ENCODE measurements around the gene ADD3.

Gene ADD3, protein sequence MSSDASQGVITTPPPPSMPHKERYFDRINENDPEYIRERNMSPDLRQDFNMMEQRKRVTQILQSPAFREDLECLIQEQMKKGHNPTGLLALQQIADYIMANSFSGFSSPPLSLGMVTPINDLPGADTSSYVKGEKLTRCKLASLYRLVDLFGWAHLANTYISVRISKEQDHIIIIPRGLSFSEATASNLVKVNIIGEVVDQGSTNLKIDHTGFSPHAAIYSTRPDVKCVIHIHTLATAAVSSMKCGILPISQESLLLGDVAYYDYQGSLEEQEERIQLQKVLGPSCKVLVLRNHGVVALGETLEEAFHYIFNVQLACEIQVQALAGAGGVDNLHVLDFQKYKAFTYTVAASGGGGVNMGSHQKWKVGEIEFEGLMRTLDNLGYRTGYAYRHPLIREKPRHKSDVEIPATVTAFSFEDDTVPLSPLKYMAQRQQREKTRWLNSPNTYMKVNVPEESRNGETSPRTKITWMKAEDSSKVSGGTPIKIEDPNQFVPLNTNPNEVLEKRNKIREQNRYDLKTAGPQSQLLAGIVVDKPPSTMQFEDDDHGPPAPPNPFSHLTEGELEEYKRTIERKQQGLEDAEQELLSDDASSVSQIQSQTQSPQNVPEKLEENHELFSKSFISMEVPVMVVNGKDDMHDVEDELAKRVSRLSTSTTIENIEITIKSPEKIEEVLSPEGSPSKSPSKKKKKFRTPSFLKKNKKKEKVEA

DNA sequence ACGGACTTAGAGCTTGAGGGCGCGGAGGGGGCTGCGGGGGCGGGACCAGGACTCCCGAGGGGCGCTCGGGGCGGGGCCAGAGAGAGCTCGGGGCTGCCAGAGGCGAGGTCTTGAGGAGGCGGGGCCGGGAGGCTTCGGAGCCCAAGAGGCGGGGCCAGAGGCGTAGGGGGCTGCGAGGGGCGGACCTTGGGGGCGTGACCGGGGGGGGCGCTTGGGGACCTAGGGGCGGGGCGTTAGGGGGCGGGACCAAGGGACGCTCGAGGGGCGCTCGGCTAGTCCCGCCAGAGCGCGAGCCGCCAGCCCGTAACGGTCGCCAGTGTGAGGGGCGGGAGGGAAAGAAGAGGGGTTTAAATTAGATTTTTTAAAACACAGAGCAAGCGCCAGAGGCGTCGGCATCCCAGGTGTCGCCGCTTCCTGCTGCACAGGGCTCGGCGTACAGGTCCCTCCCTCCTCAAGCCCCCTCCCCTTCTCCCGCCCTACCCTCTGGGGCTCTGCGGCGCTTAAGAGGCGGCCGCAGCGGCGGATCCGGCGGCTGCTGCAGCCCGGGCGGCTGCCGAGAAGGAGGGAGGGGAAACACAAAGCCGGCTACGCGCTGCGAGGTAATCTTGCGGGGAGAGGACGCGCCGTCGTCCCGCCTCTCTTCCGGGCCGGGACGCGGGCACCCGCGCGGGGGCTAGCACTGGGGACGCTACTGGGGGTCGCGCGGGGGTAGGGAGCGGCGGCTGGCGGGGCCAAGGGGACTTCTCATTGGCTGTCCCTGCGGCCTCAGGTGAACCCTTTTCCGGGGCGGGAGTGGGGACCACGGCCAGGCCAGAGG, at the start of gene ADD3:
TSS of gene ADD3 (plus strand) at position 284 of the 817 bp plus-strand sequence. CDS start 92,670 bp downstream, outside the sequence.
- peak; percentile 45 to 76 for DNase-seq

GRCh38 chr10:109958059-109958458, 49.7 kb upstream of the ADD3 start:
- no peak for DNase-seq

GRCh38 chr10:109959259-109960145, 48.3 kb upstream of the ADD3 start:
- DNase-seq, result no peak

GRCh38 chr10:109960682-109961081, 47.1 kb upstream of the ADD3 start:
- DNase-seq, result no peak

DNA sequence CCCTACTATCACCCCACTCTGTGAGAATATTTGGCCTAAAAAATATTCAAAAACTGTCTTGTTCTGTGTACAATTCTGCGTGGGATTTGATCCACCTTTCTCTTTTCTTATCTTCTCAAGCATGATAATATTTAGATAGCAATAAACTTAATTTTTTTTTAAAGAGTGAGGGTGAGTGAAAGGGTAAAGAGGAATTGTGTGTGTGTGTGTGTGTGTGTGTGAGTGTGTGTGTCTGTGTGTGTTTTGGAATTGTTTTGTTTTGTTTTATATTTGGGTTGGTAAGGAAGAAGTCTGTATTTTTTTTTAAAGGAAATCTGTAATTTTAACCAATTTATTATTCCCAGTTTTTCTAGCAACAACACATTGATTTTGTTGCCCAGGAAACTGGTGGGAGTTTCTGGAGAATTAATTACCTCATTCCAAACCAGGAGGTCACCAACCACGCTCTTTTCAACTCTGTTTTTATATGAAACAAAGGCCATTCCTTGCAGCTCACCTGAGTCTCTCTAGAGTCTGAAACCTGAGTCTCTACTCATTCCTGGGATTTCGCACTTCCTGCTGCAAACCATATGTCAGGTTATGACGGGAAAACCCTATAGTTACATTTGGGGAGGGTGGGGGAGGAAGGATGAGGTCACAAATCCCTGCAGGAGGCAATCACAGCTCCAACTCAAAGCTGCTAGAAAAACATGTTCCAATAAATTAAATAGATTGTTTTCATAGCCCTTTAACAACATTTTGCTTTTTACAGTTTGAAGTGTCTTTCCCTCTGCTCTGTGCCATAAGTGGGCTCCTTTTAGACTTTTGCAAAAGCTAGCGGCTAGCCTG, 46.4 kb upstream of the ADD3 start:
- no peak for DNase-seq

DNA sequence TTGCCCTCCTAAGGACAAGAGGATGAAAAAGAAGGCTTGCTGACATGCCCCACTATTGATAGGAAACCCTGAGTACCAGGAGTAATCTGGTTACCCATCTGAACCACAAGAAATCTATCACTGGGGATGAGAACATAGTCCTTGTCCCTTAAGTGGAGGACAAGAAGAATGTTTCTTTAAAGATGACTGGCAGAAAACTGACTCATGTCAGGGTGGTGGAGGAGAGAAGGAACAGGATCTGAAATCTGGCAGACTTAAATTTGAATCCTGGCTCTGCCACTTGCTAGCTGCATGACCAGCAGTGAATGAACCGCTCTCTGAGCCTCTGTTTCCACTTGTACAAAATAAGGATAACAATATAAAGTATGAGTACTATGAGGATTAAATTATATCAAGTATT, 45.5 kb upstream of the ADD3 start:
- no peak for DNase-seq

- DNase-seq, result no peak
Observed at GRCh38 chr10:109963439-109963838, 44.3 kb upstream of the ADD3 start.

DNA sequence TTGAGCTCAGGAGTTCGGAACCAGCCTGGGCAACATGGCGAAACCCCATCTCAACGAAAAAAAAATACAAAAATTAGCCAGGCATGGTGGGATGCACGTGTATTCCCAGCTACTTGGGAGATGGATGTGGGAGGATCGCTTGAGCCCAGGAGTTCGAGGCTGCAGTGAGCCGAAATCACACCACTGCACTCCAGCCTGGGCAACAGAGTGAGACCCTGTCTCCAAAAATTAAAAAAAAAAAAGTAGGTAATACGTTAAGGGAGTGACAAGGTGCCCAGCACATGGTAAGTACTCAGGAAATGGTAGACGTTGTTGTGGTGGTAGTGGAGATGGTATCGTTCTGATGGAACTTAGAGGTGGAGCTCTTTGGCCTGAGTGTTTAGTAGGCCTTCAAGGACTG, 43.5 kb upstream of the ADD3 start:
- DNase-seq, result no peak

DNA sequence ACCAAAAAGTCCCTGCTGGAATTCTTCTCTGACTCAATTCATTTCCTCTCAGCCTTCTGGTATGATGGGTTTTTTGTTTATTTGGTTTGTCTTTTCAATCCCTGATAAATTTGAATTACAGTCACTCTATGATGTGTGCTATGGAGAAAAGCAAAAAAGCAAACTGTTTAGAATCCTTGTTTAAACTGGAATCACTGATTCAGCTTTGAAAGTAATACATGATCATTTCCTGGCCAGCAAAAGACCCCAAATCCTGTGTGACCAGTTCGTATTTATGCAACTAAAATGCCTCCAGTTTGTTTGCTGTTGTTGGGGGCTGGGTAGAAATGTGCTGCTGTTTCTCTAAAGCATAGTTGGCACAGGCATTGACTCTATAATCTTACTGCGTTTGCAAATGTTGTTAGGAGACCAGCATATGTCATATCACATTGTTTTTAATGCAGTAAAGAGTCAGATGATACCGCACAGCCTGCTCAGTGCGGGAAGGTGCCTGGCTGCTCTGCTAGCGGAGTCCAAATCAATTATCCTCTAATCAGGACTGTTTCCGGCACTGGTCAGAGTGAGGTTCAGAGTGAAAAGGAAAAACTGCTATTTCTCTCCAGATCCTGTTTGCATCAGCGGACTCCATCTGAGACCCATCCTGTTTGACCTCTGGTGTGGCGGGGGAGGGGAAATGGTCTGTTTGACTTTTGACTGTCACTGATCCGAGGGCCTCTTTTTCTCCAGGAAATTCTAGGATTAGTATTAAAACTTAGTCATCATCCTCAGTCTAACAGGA, 40.6 kb upstream of the ADD3 start:
- DNase-seq, result no peak

- DNase-seq, result no peak
Observed at GRCh38 chr10:109967739-109968088, 40.1 kb upstream of the ADD3 start.

DNA sequence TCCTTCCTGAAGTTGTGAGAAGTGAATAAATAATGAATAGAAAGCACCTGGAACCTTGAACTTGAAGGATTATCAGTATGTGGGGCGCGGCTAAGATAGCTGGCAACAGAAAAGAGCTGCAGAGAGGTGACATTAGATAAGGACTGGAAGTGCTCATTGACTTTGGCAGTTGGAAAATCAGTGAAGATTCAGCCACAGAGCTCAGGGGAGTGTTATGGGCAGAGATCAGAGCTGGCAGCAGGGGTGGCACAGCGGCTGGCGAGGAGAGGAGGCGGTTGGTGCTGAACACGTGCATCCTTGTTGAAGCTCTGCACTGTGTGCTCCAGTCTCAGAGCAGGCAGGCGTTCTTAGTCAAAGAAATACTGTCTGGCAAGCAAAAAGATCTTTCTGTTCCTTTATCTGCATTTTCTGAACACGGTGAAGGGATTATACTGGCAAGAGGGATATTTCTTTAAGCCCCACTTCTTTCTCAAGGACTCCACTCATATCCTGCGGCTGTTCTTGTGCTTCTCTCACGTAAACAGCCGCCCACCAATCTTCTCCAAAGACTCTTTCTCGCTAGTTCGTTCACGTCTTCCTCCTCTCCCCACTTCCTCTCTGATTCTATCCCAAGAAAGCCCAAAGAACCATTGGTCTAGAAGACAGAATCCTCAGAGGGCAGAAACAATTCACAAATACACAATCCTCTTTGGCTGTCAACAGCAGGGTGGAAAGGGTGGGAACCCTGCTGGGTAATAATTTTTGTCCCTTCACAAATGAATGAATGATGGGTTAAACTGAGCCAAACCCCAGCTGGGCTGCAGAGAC, 38.6 kb upstream of the ADD3 start:
- no peak for DNase-seq

DNA sequence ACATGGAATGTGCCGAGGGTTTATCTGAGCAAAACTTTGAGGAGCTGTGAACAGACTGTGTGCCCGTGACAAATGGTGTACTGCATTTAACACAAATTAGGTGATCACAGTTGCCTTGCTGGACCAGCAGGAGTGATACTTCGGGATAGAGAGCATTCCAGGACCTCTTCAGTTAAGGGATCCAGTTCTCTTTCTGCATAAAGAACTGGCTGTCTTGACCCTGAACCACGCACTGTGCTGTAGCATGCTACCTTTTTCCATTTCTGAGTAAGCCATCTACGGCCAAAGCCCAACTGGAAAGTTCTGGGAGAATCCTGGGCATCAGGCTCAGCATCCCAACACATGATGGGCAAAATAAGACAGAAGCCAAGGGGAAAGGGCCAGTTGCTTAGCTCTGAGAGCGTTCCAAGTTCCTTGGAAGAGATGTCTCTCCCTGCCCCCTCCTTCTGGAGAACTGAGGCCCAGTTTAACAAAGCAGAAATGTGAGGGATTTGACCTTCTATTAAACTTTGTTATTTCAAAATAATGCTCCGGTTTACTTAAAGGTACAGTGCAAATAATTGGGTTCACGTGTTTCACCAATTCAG, 37.9 kb upstream of the ADD3 start:
- no peak for DNase-seq

DNA sequence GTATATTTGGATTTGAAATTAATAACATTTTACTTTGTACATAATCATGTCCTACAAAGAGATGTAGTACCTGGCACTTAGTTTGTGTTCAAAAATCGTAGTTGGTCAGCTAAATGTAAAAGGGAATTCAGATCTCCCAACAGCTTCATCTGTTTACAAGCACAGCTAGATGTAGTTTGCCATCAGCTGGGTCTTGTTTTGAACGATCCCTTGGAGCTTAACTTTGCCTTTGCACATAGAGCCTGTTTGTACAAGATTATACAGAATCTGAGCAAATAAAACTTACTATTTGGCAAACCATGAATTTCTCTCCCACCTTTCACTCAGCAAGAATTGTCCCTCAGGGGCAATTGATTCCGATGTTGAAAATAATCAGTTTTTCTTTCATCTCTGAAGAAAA, 36.1 kb upstream of the ADD3 start:
- DNase-seq, result no peak

- no peak for DNase-seq
Observed at GRCh38 chr10:109972372-109973001, 35.3 kb upstream of the ADD3 start.

DNA sequence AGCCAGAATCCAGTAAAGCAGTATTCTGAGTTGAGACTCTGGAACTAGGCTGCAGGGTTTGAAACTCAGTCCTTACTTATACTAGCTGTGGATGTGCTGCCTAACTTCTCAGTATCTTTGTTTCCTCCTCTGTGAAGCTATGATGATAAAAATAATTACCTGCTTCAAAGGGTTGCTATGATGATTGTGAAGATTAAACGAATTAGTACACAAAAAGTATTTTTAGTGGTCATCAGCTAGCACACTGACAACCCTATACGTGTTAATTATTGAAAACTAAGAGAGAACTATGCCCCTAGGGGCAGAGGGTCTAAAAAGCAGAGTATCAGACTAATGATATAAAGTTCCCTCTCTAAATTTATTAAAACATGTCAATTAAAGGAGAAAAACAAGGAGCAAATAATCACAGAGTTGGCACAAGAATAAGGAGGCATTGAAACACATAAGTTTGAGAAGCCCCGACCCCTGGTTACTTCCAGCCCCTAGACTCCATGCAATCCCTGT, 34.4 kb upstream of the ADD3 start:
- no peak for DNase-seq

- no peak for DNase-seq
Observed at GRCh38 chr10:109974504-109975191, 33.1 kb upstream of the ADD3 start.

DNA sequence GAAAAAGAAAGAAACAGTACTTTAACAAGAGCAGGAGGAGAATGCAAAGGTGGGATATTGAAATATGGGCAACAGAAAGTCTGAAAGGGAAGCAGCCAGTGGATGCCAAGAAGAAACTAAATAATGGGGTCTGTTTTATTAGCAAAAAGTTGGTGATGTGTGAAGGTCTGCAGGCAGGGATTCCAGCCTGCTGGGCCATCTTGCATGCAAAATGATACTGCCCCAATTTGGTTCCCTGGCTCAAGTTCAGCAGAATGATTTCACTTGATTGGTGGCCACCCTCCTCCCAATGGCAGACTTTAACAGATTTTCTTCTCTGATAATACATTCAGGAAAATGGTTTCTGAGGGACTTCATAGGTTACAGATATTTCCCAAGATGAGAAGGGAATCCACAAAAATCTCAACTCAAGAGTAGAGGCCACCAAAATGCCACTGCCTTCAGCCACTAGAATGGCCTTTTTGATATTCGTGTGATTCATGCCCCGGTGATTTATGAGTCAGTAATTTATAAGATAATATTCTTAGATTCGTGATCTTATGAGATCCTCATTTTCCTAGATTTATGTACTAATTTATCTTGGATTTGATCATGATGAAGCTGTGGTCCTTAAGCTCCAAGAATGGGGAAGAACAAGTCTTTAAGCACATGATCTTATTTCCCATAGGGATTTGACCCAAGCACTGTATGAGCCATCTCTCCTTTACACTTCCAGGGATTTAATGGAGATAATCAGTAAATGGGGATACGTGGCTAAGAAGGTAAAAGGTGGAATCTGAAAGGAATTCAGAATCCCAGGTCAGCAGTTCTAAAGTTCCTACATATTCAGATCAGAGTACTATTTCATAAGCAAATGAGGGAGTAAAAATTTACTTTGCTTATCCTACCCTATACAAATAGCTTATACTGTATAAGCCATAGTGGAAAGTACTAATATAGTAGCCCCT, 32.3 kb upstream of the ADD3 start:
- no peak for DNase-seq
